Endothelial cell of umbilical vein (primary cell): ENCODE results near the gene KNTC1. TPM values are rescaled to one million over a fixed set of nuclear protein-coding genes. Genes with fewer than 3 reads are reported as not detected.

ENCODE experiments used
- BruUV-seq: library from RNA; stranded (reverse); fragments of 400-500 nt; replicated peaks from 2 replicates; lab custom pipeline; 2021; lab: Mats Ljungman, UMichigan
- CTCF ChIA-PET: fragments of 300-600, 350-600 bp; sonication (Branson Sonifier 250); formaldehyde crosslinking; loops from one replicate; lab custom pipeline; 2021; ENCODE audit warnings: antibody characterized with exemption, inconsistent platforms; lab: Charles Lee
- POLR2A ChIA-PET: fragments of 300-600, 350-600 bp; sonication (Branson Sonifier 250); formaldehyde crosslinking; loops from one replicate; lab custom pipeline; 2021; ENCODE audit warnings: antibody characterized with exemption, inconsistent platforms; lab: Charles Lee
- DNase-seq: peaks from one replicate; pipeline ENCODE4 v3.0.0-alpha.2; 2011; ENCODE audit warnings: low read depth, low spot score
- FAIRE-seq: peaks from 2 replicates; lab custom pipeline; 2011; peaks lifted over from hg19 to GRCh38; lab: Jason Lieb, UNC
- H2AFZ ChIP-seq: 2 replicates; pipeline ENCODE4 v1.6.0; 2012; ENCODE audit warnings: low read depth, low read length, control low read depth, inconsistent platforms
- H3K27ac ChIP-seq: 2 replicates; pipeline ENCODE4 v1.5.1; 2011; ENCODE audit warnings: low read depth, mild to moderate bottlenecking, control low read depth, low read length, moderate library complexity; ENCODE audit not compliant: insufficient read depth
- H3K27me3 ChIP-seq, 2 experiments: 2 replicates each; pipeline versions ENCODE4 v1.6.0 to v1.6.1; 2011; ENCODE audit warnings: low read length in 2 of 2, mixed read lengths in 1 of 2; ENCODE audit not compliant: control insufficient read depth in 2 of 2, insufficient read depth in 2 of 2
- H3K36me3 ChIP-seq, 2 experiments: 2 replicates in 1 of 2; 3 replicates in 1 of 2; pipeline ENCODE4 v1.5.1; 2011; ENCODE audit warnings: low read length in 2 of 2, mild to moderate bottlenecking in 1 of 2, moderate library complexity in 1 of 2; ENCODE audit not compliant: control insufficient read depth in 2 of 2, insufficient read depth in 2 of 2; ENCODE audit errors: extremely low read depth in 1 of 2
- H3K4me1 ChIP-seq: 3 replicates; pipeline ENCODE4 v1.5.1; 2011; ENCODE audit warnings: mild to moderate bottlenecking, low read length; ENCODE audit not compliant: control insufficient read depth, insufficient read depth; ENCODE audit errors: extremely low read depth
- H3K4me2 ChIP-seq: 2 replicates; pipeline ENCODE4 v1.6.1; 2011; ENCODE audit warnings: low read length, control low read depth, mixed read lengths; ENCODE audit not compliant: insufficient read depth
- H3K4me3 ChIP-seq, 3 experiments: fragments of 200-600 bp in 1 of 3; sonication (generic), shearing (Covaris generic) in 1 of 3; replicated peaks in 1 of 3; 2 replicates each; pipeline ENCODE4 v1.5.1; 2011 to 2016; ENCODE audit warnings: control low read depth in 3 of 3, low read length in 3 of 3, mild to moderate bottlenecking in 2 of 3, inconsistent platforms in 1 of 3, low read depth in 1 of 3, moderate library complexity in 1 of 3; ENCODE audit not compliant: insufficient read depth in 1 of 3
- H3K79me2 ChIP-seq: 2 replicates; pipeline ENCODE4 v1.6.0; 2012; ENCODE audit warnings: low read length, inconsistent platforms; ENCODE audit not compliant: control insufficient read depth, insufficient read depth
- H3K9ac ChIP-seq: replicated peaks from 2 replicates; pipeline ENCODE3; 2011; ENCODE audit warnings: low read length, control low read depth; ENCODE audit not compliant: insufficient read depth; ENCODE audit errors: extremely low read depth
- H3K9me1 ChIP-seq: replicated peaks from 3 replicates; pipeline ENCODE4 v1.6.0; 2011; ENCODE audit warnings: mild to moderate bottlenecking, low read length; ENCODE audit not compliant: control insufficient read depth, insufficient read depth; ENCODE audit errors: extremely low read depth
- H3K9me3 ChIP-seq: replicated peaks from 2 replicates; pipeline ENCODE4 v1.5.1; 2012; ENCODE audit warnings: low read length, inconsistent platforms; ENCODE audit not compliant: control insufficient read depth, insufficient read depth
- H4K20me1 ChIP-seq: replicated peaks from 2 replicates; pipeline ENCODE3; 2011; ENCODE audit warnings: mild to moderate bottlenecking, low read length; ENCODE audit not compliant: control insufficient read depth, insufficient read depth; ENCODE audit errors: extremely low read depth
- EZH2 ChIP-seq: IDR thresholded peaks from 2 replicates; pipeline ENCODE4 v1.6.1; 2012; ENCODE audit warnings: borderline replicate concordance, low read depth, mild to moderate bottlenecking, moderate library complexity, low read length, inconsistent platforms; ENCODE audit not compliant: severe bottlenecking
- FOS ChIP-seq: IDR thresholded peaks from 2 replicates; pipeline ENCODE4 v1.6.1; 2011; ENCODE audit warnings: mild to moderate bottlenecking, low read length, moderate library complexity, borderline replicate concordance; ENCODE audit not compliant: insufficient read depth
- GATA2 ChIP-seq: IDR thresholded peaks from 2 replicates; pipeline ENCODE4 v1.7.0; 2011; ENCODE audit warnings: low read depth, mild to moderate bottlenecking, moderate library complexity, mixed read lengths, low read length; ENCODE audit not compliant: insufficient read length, insufficient read depth
- JUN ChIP-seq: IDR thresholded peaks from 2 replicates; pipeline ENCODE4 v1.6.1; 2011; ENCODE audit warnings: borderline replicate concordance, low read depth; ENCODE audit not compliant: insufficient read length, insufficient read depth
- MYC ChIP-seq: IDR thresholded peaks from one replicate; pipeline ENCODE4 v1.6.1; 2011; ENCODE audit warnings: mild to moderate bottlenecking, low read depth, low read length
- POLR2A ChIP-seq: IDR thresholded peaks from 2 replicates; pipeline ENCODE4 v1.6.1; 2012; ENCODE audit warnings: low read depth, mild to moderate bottlenecking, control low read depth, low read length
- POLR2AphosphoS5 ChIP-seq: IDR thresholded peaks from 2 replicates; pipeline ENCODE4 v1.6.1; 2012; ENCODE audit warnings: low read depth, mild to moderate bottlenecking, control low read depth, low read length, moderate library complexity; ENCODE audit not compliant: insufficient read depth
- dilution Hi-C: fragments of 300-500 bp; cut with MboI; formaldehyde crosslinking; loops from one replicate; pipeline ENCODE4 v1.15.0; 2019; ENCODE audit warnings: low sequenced_read_pairs; ENCODE audit not compliant: extremely low pct_ligation_motif_present
- intact Hi-C: fragments of 100-400 bp; cut with micrococcal nuclease; formaldehyde crosslinking; loops from one replicate; pipeline ENCODE4 v1.10.0; 2022
- polyA plus RNA-seq, 4 experiments: library from polyadenylated mRNA; depleted of rRNA in 3 of 4; stranded (reverse) in 3 of 4; unstranded in 1 of 4; fragments of >200 nt; gene quantifications; 2 replicates each; pipeline versions ENCODE4 v1.2.1 to v1.2.3, GENCODE V29; 2011 to 2012; ENCODE audit warnings: missing spikeins in 1 of 4
- total RNA-seq: library from RNA; stranded (reverse); gene quantifications from 2 replicates; pipeline ENCODE4 v1.2.3, GENCODE V29; 2021
- TF ChIP-seq, protein P1 (sequence below), 2 donors: IDR thresholded peaks; 1 replicate in 1 of 2; 2 replicates in 1 of 2; pipeline ENCODE4 v1.5.1; 2011; ENCODE audit warnings: low read length in 2 of 2, mild to moderate bottlenecking in 2 of 2, moderate library complexity in 2 of 2, control low read depth in 1 of 2, inconsistent platforms in 1 of 2, low read depth in 1 of 2; ENCODE audit not compliant: insufficient read depth in 1 of 2; ENCODE audit errors: extremely low read depth in 1 of 2
- TF ChIP-seq, protein P2 (sequence below): IDR thresholded peaks from 2 replicates; pipeline ENCODE4 v1.6.1; 2011; ENCODE audit not compliant: insufficient read depth, insufficient read length

Gene KNTC1
- total and polyA plus RNA-seq, 2 donors (not counting 3 experiments of a cell fraction or from before 2014, with no cell fraction given), result 15.5 to 52.9 TPM

DNA sequence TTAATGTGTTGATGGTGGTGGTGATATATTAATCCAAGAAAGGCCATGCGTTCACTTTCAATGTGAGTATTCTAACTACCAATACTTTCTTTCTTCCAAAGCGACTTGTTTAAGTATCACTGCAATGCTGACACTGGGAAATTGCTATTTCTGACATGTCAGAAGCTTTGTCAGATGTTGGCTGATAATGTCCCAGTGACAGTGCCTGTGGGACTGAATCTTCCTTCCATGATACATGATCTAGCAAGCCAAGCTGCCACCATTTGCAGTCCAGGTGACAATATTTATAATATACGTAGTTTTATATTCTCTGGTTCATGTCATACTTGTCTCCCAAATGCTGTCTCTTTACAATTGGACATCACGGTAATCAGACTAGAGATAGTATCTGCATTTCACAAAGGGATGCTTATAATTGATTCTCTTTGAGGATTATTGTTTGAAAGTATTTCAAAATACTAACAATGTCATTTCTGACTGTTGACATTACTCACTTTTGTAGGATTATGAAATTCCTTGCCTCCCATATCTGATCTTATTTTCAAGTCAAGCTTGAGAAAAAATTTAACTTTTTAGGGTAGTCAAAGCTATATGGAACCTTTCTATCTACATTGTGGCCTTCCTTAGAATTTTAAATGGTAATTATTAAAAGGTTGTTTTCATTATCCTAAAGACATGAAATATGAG, 57.3 kb downstream of the KNTC1 start:
- H3K36me3 ChIP-seq, result peaks cover 0 to 18% of the 10 kb centered on the region in 2 experiments
- H3K9me1 ChIP-seq, result no peaks in the 10 kb centered on the region

GRCh38 chr12:122590990-122591389, 63.9 kb downstream of the KNTC1 start:
- no peaks in the 10 kb centered on the region for H3K9me3 ChIP-seq
- TF ChIP-seq JUN (no peak), POLR2A (no peak), MYC (no peak), GATA2 (no peak), EZH2 (no peak), POLR2AphosphoS5 (no peak), FOS (no peak)
- TF ChIP-seq, protein P1, sequence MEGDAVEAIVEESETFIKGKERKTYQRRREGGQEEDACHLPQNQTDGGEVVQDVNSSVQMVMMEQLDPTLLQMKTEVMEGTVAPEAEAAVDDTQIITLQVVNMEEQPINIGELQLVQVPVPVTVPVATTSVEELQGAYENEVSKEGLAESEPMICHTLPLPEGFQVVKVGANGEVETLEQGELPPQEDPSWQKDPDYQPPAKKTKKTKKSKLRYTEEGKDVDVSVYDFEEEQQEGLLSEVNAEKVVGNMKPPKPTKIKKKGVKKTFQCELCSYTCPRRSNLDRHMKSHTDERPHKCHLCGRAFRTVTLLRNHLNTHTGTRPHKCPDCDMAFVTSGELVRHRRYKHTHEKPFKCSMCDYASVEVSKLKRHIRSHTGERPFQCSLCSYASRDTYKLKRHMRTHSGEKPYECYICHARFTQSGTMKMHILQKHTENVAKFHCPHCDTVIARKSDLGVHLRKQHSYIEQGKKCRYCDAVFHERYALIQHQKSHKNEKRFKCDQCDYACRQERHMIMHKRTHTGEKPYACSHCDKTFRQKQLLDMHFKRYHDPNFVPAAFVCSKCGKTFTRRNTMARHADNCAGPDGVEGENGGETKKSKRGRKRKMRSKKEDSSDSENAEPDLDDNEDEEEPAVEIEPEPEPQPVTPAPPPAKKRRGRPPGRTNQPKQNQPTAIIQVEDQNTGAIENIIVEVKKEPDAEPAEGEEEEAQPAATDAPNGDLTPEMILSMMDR (IDR thresholded peaks at IDR 0.05; ENCODE audit: extremely low read depth in 1 of 2, insufficient read depth in 1 of 2, low read depth in 1 of 2, low read length in 2 of 2), result no peak
- TF ChIP-seq, protein P2, sequence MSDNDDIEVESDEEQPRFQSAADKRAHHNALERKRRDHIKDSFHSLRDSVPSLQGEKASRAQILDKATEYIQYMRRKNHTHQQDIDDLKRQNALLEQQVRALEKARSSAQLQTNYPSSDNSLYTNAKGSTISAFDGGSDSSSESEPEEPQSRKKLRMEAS, result no peak
- H3K9ac ChIP-seq, result no peak overlapping the region
- DNase-seq, result no peak
- H3K4me3 ChIP-seq, result no peak overlapping the region
- POLR2A ChIA-PET, result no interaction called here
- no peak overlapping the region for H3K4me2 ChIP-seq
- CTCF ChIA-PET, result no interaction called here
- FAIRE-seq, result no peak
- dilution Hi-C loops, result no loop called here
- no peaks in the 10 kb centered on the region for H3K79me2 ChIP-seq
- no peaks in the 10 kb centered on the region for H3K4me1 ChIP-seq
- H3K27me3 ChIP-seq, result no peaks in the 10 kb centered on the region
- no TSS peak for BruUV-seq
- no peaks in the 10 kb centered on the region for H4K20me1 ChIP-seq
- H3K36me3 ChIP-seq, result peaks cover 0 to 13% of the 10 kb centered on the region in 2 experiments
- intact Hi-C loops, result no loop called here
- H2AFZ ChIP-seq, result no peak overlapping the region
- no peaks in the 10 kb centered on the region for H3K9me1 ChIP-seq
- no peak overlapping the region for H3K27ac ChIP-seq

More for the DNA sequence above, 57.3 kb downstream of the KNTC1 start:
- no peaks in the 10 kb centered on the region for H3K9me3 ChIP-seq
- no peak overlapping the region for H3K27ac ChIP-seq
- no peak overlapping the region for H2AFZ ChIP-seq
- no peak overlapping the region for H3K4me2 ChIP-seq
- FAIRE-seq, result no peak
- H3K27me3 ChIP-seq, result no peaks in the 10 kb centered on the region
- DNase-seq, result no peak
- BruUV-seq, result no TSS peak
- no peaks in the 10 kb centered on the region for H3K79me2 ChIP-seq
- ChIA-PET POLR2A (no interaction called here), CTCF (no interaction called here)
- dilution Hi-C loops, result no loop called here
- intact Hi-C loops, result no loop called here
- no peaks in the 10 kb centered on the region for H3K4me1 ChIP-seq
- no peak for TF ChIP-seq POLR2AphosphoS5
- no peak for TF ChIP-seq JUN
- no peak overlapping the region for H3K4me3 ChIP-seq
- no peaks in the 10 kb centered on the region for H4K20me1 ChIP-seq
- H3K9ac ChIP-seq, result no peak overlapping the region
